ENCODE results near the gene MAJIN. TPM values are rescaled to one million over a fixed set of nuclear protein-coding genes. Genes with fewer than 3 reads are reported as not detected.
A peak's percentile ranks its signal among the peaks of the same experiment; 100 is the strongest.

The MAJIN gene
- total and polyA plus RNA-seq, 9 of the 15 experiments (the other 6 are each of a cell fraction or from before 2014, with no cell fraction given): 0.17 to 0.83 (median 0.24) TPM; not detected in 2

- no peak for TF ChIP-seq NR4A1 (CRISPR knock-in tag; IDR thresholded peaks at IDR 0.05)
- no peak for TF ChIP-seq NR4A1 (tag; IDR thresholded peaks at IDR 0.05)
- TF ChIP-seq TSHZ1 (CRISPR knock-in tag; IDR thresholded peaks at IDR 0.05): no peak
- TF ChIP-seq ELF1 (tag; IDR thresholded peaks at IDR 0.05): peak; percentile 63
- TF ChIP-seq EP400 (IDR thresholded peaks at IDR 0.05): peak; percentile 80
- TF ChIP-seq ZNF224 (CRISPR knock-in tag; IDR thresholded peaks at IDR 0.05): no peak
- no peak for TF ChIP-seq CREB1 (IDR thresholded peaks at IDR 0.05)
- TF ChIP-seq CREB1 (CRISPR knock-in tag; IDR thresholded peaks at IDR 0.05): peak; percentile 48; the same call in 1 of the 2 replicates
- TF ChIP-seq ID3 (CRISPR knock-in tag; IDR thresholded peaks at IDR 0.05): no peak
- TF ChIP-seq ID3 (tag; IDR thresholded peaks at IDR 0.05): no peak
- no peak for TF ChIP-seq ZBTB1 (CRISPR knock-in tag; IDR thresholded peaks at IDR 0.05; ENCODE audit: borderline replicate concordance, low read depth)
- no peak for TF ChIP-seq ZNF280B (CRISPR knock-in tag; IDR thresholded peaks at IDR 0.05)
- TF ChIP-seq ARHGAP35 (IDR thresholded peaks at IDR 0.05; ENCODE audit: partially characterized antibody): no peak
- TF ChIP-seq ATF6 (CRISPR knock-in tag; IDR thresholded peaks at IDR 0.05): 0 out of 2 replicates have a peak, but pooled peaks have one; percentile 49
- no peak for TF ChIP-seq DMBX1 (CRISPR knock-in tag; IDR thresholded peaks at IDR 0.05; ENCODE audit: borderline replicate concordance)
- no peak for TF ChIP-seq BRF1 (IDR thresholded peaks at IDR 0.05; ENCODE audit: borderline replicate concordance, extremely low read depth, insufficient read length)
- peak; percentile 58; the same call in 1 of the 2 replicates for TF ChIP-seq ZBTB2 (IDR thresholded peaks at IDR 0.05)
- no peak for TF ChIP-seq SMAD3 (CRISPR knock-in tag; conservative IDR thresholded peaks at IDR 0.05)
These were observed 24.9 kb upstream of the MAJIN start, which contains the start of gene BATF2 (continued) for GRCh38 chr11:64996710-64997380.

All from K562 (cell line).